Nephron (organoid): Measurements from ENCODE around the gene P2RY14.

ENCODE experiments used
- H3K27ac Mint-ChIP-seq, 3 experiments: 2 replicates each; pipeline ENCODE4 v1.8.0; 2020; ENCODE audit warnings: mixed read lengths in 3 of 3, mild to moderate bottlenecking in 2 of 3, moderate library complexity in 1 of 3
- H3K27me3 Mint-ChIP-seq: 2 replicates; pipeline ENCODE4 v1.8.0; 2021; ENCODE audit warnings: low read depth, mild to moderate bottlenecking, moderate library complexity, mixed read lengths
- H3K36me3 Mint-ChIP-seq: 2 replicates; pipeline ENCODE4 v1.8.0; 2020; ENCODE audit warnings: low read depth, mixed read lengths
- H3K4me1 Mint-ChIP-seq: 2 replicates; pipeline ENCODE4 v1.8.0; 2020; ENCODE audit warnings: mixed read lengths
- H3K4me3 Mint-ChIP-seq, 3 experiments: 2 replicates each; pipeline ENCODE4 v1.8.0; 2020; ENCODE audit warnings: mild to moderate bottlenecking in 3 of 3, mixed read lengths in 3 of 3, moderate library complexity in 2 of 3
- H3K9me3 Mint-ChIP-seq: 2 replicates; pipeline ENCODE4 v1.8.0; 2020; ENCODE audit warnings: mixed read lengths
- CTCF ChIP-seq, 3 experiments: fragments of 200-600 bp; sonication (generic); IDR thresholded peaks; one replicate each; pipeline ENCODE4 v1.5.0; 2021; ENCODE audit warnings: antibody characterized with exemption in 3 of 3; ENCODE audit not compliant: unreplicated experiment in 3 of 3

P2RY14 gene

GRCh38 chr3:151318991-151319390 is 40.6 kb upstream of the P2RY14 start:
- no peaks in the 10 kb centered on the region for H3K4me1 Mint-ChIP-seq
- TF ChIP-seq CTCF (IDR thresholded peaks at IDR 0.05; ENCODE audit: unreplicated experiment in 3 of 3): no peak
- H3K4me3 Mint-ChIP-seq: no peak overlapping the region
- no peaks in the 10 kb centered on the region for H3K9me3 Mint-ChIP-seq
- H3K27ac Mint-ChIP-seq: no peak overlapping the region
- H3K27me3 Mint-ChIP-seq: no peaks in the 10 kb centered on the region
- H3K36me3 Mint-ChIP-seq: no peaks in the 10 kb centered on the region

- Mint-ChIP-seq H3K36me3 (no peaks in the 10 kb centered on the region), H3K27ac (peak overlapping the region in 1 of 3 experiments; percentile 24), H3K27me3 (no peaks in the 10 kb centered on the region), H3K4me1 (no peaks in the 10 kb centered on the region), H3K9me3 (no peaks in the 10 kb centered on the region), H3K4me3 (no peak overlapping the region)
- TF ChIP-seq CTCF (IDR thresholded peaks at IDR 0.05; ENCODE audit: unreplicated experiment in 3 of 3): no peak
Measured at GRCh38 chr3:151318313-151318712, 40.0 kb upstream of the P2RY14 start.

- no peaks in the 10 kb centered on the region for H3K9me3 Mint-ChIP-seq
- no peak within 1 kb of the TSS for H3K4me3 Mint-ChIP-seq
- no peaks in the 10 kb centered on the region for H3K36me3 Mint-ChIP-seq
- H3K4me1 Mint-ChIP-seq: no peaks in the 10 kb centered on the region
- H3K27me3 Mint-ChIP-seq: no peaks in the 10 kb centered on the region
- no peak within 1 kb of the TSS for H3K27ac Mint-ChIP-seq
- TF ChIP-seq CTCF (IDR thresholded peaks at IDR 0.05; ENCODE audit: unreplicated experiment in 3 of 3): no peak
Measured at GRCh38 chr3:151316267-151316991, 38.1 kb upstream of the P2RY14 start, which contains the start of gene GPR87. Gene GPR87, minus strand, starts transcription at chr3:151316820. Its CDS starts 16,720 bp downstream, at chr3:151300100.

GRCh38 chr3:151315846-151316245 is 37.5 kb upstream of the P2RY14 start:
- no peak for TF ChIP-seq CTCF (IDR thresholded peaks at IDR 0.05; ENCODE audit: unreplicated experiment in 3 of 3)
- H3K4me1 Mint-ChIP-seq: no peaks in the 10 kb centered on the region
- H3K4me3 Mint-ChIP-seq: no peak overlapping the region
- no peaks in the 10 kb centered on the region for H3K9me3 Mint-ChIP-seq
- H3K36me3 Mint-ChIP-seq: no peaks in the 10 kb centered on the region
- H3K27me3 Mint-ChIP-seq: no peaks in the 10 kb centered on the region
- no peak overlapping the region for H3K27ac Mint-ChIP-seq

GRCh38 chr3:151315136-151315535 is 36.8 kb upstream of the P2RY14 start:
- Mint-ChIP-seq H3K4me1 (no peaks in the 10 kb centered on the region), H3K9me3 (no peaks in the 10 kb centered on the region), H3K36me3 (no peaks in the 10 kb centered on the region), H3K27me3 (no peaks in the 10 kb centered on the region), H3K27ac (no peak overlapping the region), H3K4me3 (no peak overlapping the region)
- no peak for TF ChIP-seq CTCF (IDR thresholded peaks at IDR 0.05; ENCODE audit: unreplicated experiment in 3 of 3)

- no peak overlapping the region for H3K4me3 Mint-ChIP-seq
- no peaks in the 10 kb centered on the region for H3K4me1 Mint-ChIP-seq
Measured at GRCh38 chr3:151314593-151314992, 36.3 kb upstream of the P2RY14 start.

More at GRCh38 chr3:151314593-151314992, 36.3 kb upstream of the P2RY14 start:
- Mint-ChIP-seq H3K36me3 (no peaks in the 10 kb centered on the region), H3K27me3 (no peaks in the 10 kb centered on the region), H3K27ac (no peak overlapping the region), H3K9me3 (no peaks in the 10 kb centered on the region)
- TF ChIP-seq CTCF (IDR thresholded peaks at IDR 0.05; ENCODE audit: unreplicated experiment in 3 of 3): no peak
